Neural cell (in vitro differentiated cells): Measurements from ENCODE around the gene ECI2. TPM values are rescaled to one million over a fixed set of nuclear protein-coding genes. Genes with fewer than 3 reads are reported as not detected.

Source experiments
- H2AFZ ChIP-seq: fragments of 200-600, 300-800 bp; sonication (generic), shearing (Covaris generic); 2 replicates; pipeline ENCODE4 v1.6.0; 2014; ENCODE audit warnings: low read depth, mild to moderate bottlenecking, antibody characterized with exemption, low read length, moderate library complexity
- H3F3A ChIP-seq: fragments of 200-600 bp; shearing (Covaris generic); 2 replicates; pipeline ENCODE4 v1.6.1; 2016; ENCODE audit warnings: mild to moderate bottlenecking, moderate library complexity, mixed read lengths, antibody characterized with exemption, low read length; ENCODE audit not compliant: insufficient read depth, poor library complexity, severe bottlenecking
- H3K27ac ChIP-seq: fragments of 200-600, 300-800 bp; sonication (generic), shearing (Covaris generic); 2 replicates; pipeline ENCODE4 v1.5.1; 2014; ENCODE audit warnings: mild to moderate bottlenecking, low read length, moderate library complexity
- H3K27me3 ChIP-seq: fragments of 300-800, 200-600 bp; sonication (generic), shearing (Covaris generic); 2 replicates; pipeline ENCODE4 v1.6.0; 2014; ENCODE audit warnings: mild to moderate bottlenecking, low read depth, low read length, moderate library complexity; ENCODE audit not compliant: insufficient read depth
- H3K36me3 ChIP-seq: fragments of 300-800, 200-600 bp; sonication (generic), shearing (Covaris generic); 2 replicates; pipeline ENCODE4 v1.5.1; 2014; ENCODE audit warnings: mild to moderate bottlenecking, antibody characterized with exemption, low read length, moderate library complexity; ENCODE audit not compliant: insufficient read depth
- H3K4me2 ChIP-seq: fragments of 300-800, 200-600 bp; sonication (generic), shearing (Covaris generic); 2 replicates; pipeline ENCODE4 v1.6.0; 2014; ENCODE audit warnings: mild to moderate bottlenecking, low read length
- H3K4me3 ChIP-seq: fragments of 300-800, 200-600 bp; sonication (generic), shearing (Covaris generic); 2 replicates; pipeline ENCODE4 v1.5.1; 2014; ENCODE audit warnings: mild to moderate bottlenecking, low read length, moderate library complexity
- H3K79me2 ChIP-seq: fragments of 200-600 bp; shearing (Covaris generic); replicated peaks from 2 replicates; pipeline ENCODE4 v1.6.0; 2014; ENCODE audit warnings: mild to moderate bottlenecking, low read length, moderate library complexity; ENCODE audit not compliant: insufficient read depth
- H3K9ac ChIP-seq: fragments of 300-800, 200-600 bp; sonication (generic), shearing (Covaris generic); 2 replicates; pipeline ENCODE4 v1.6.1; 2016; ENCODE audit warnings: mild to moderate bottlenecking, low read length, mixed read lengths
- H3K9me2 ChIP-seq: fragments of 200-600 bp; shearing (Covaris generic); 2 replicates; pipeline ENCODE4 v1.6.1; 2016; ENCODE audit warnings: mild to moderate bottlenecking, low read length, mixed read lengths; ENCODE audit not compliant: insufficient read depth
- H3K9me3 ChIP-seq: fragments of 200-600, 300-800 bp; sonication (generic), shearing (Covaris generic); 2 replicates; pipeline ENCODE4 v1.6.1; 2016; ENCODE audit warnings: mild to moderate bottlenecking, mixed run types, low read length, moderate library complexity, mixed read lengths
- H4K20me1 ChIP-seq: fragments of 200-600 bp; shearing (Covaris generic); 2 replicates; pipeline ENCODE4 v1.6.1; 2016; ENCODE audit warnings: mild to moderate bottlenecking, mixed run types; ENCODE audit not compliant: insufficient read depth
- EP300 ChIP-seq: fragments of 450-650 bp; conservative IDR thresholded peaks from 2 replicates; pipeline ENCODE4 v1.6.1; 2014; ENCODE audit warnings: antibody characterized with exemption, mild to moderate bottlenecking, moderate library complexity; ENCODE audit not compliant: poor library complexity, severe bottlenecking
- EZH2 ChIP-seq: fragments of 200-600, 300-800 bp; shearing (Covaris generic), sonication (generic); IDR thresholded peaks from 2 replicates; pipeline ENCODE4 v1.6.1; 2014; ENCODE audit warnings: antibody characterized with exemption, low read length, borderline replicate concordance, mild to moderate bottlenecking; ENCODE audit not compliant: insufficient read depth, poor library complexity, severe bottlenecking
- MXI1 ChIP-seq: fragments of 450-650 bp; conservative IDR thresholded peaks from 2 replicates; pipeline ENCODE4 v1.6.1; 2014; ENCODE audit warnings: antibody characterized with exemption, mild to moderate bottlenecking; ENCODE audit not compliant: poor library complexity, severe bottlenecking
- POLR2AphosphoS5 ChIP-seq: IDR thresholded peaks from 2 replicates; pipeline ENCODE4 v1.6.1; 2012
- RAD21 ChIP-seq: fragments of 450-650 bp; conservative IDR thresholded peaks from 2 replicates; pipeline ENCODE4 v1.6.1; 2014; ENCODE audit warnings: antibody characterized with exemption, mild to moderate bottlenecking, moderate library complexity
- SMC3 ChIP-seq: fragments of 450-650 bp; conservative IDR thresholded peaks from 2 replicates; pipeline ENCODE4 v1.6.1; 2014; ENCODE audit warnings: antibody characterized with exemption, mild to moderate bottlenecking, moderate library complexity; ENCODE audit not compliant: poor library complexity
- TAF1 ChIP-seq: IDR thresholded peaks from 2 replicates; pipeline ENCODE4 v1.6.1; 2012; ENCODE audit warnings: low read depth
- polyA plus RNA-seq: library from polyadenylated mRNA; depleted of rRNA; stranded (reverse); fragments of >200 nt; gene quantifications from 2 replicates; pipeline ENCODE4 v1.2.3, GENCODE V29; 2014
- TF ChIP-seq, protein P1 (sequence below): fragments of 450-650 bp; IDR thresholded peaks from 2 replicates; pipeline ENCODE4 v1.5.1; 2014; ENCODE audit warnings: antibody characterized with exemption, mild to moderate bottlenecking, moderate library complexity; ENCODE audit not compliant: poor library complexity, severe bottlenecking
- TF ChIP-seq, protein P2 (sequence below): IDR thresholded peaks from 2 replicates; pipeline ENCODE4 v1.6.1; 2012; ENCODE audit warnings: borderline replicate concordance

The ECI2 gene
- polyA plus RNA-seq, 1 donor from 2014 or later, result 27.5 TPM

DNA sequence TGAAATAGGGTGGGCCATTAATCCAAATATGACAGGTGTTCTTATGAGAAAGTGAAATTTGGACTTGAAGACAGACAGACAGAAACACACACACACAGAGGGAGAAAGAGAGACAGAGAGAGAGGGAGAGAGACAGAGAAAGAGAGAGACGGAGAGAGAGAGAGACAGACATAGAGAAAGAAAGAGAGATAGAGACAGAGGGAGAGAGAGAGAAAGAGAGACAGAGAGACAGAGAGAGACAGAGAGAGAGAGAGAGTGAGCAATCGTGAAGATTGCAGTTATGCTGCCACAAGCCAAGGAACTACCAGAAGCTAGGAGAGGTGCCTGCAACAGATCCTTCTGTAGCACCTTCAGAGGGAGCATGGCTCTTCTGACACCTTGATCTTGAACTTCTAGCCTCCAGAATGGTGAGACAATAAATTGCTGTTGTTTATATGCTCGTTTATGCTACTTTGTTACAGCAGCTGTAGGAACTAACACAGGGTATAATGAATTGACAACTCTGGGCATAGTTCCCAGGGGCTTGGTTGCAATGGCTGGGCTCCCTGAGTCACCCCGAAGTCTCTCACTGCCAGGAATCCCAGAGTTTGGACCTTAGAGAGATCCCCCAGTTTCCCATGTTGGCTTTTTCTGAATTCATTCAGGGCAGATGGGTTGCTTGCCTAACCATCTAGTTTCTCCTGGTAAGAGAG is 44.7 kb upstream of the ECI2 start:
- Histone ChIP-seq H3K4me3 (no peak overlapping the region), H3F3A (no peaks in the 10 kb centered on the region)
- TF ChIP-seq, protein P1, sequence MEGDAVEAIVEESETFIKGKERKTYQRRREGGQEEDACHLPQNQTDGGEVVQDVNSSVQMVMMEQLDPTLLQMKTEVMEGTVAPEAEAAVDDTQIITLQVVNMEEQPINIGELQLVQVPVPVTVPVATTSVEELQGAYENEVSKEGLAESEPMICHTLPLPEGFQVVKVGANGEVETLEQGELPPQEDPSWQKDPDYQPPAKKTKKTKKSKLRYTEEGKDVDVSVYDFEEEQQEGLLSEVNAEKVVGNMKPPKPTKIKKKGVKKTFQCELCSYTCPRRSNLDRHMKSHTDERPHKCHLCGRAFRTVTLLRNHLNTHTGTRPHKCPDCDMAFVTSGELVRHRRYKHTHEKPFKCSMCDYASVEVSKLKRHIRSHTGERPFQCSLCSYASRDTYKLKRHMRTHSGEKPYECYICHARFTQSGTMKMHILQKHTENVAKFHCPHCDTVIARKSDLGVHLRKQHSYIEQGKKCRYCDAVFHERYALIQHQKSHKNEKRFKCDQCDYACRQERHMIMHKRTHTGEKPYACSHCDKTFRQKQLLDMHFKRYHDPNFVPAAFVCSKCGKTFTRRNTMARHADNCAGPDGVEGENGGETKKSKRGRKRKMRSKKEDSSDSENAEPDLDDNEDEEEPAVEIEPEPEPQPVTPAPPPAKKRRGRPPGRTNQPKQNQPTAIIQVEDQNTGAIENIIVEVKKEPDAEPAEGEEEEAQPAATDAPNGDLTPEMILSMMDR, result no peak
- TF ChIP-seq, protein P2, sequence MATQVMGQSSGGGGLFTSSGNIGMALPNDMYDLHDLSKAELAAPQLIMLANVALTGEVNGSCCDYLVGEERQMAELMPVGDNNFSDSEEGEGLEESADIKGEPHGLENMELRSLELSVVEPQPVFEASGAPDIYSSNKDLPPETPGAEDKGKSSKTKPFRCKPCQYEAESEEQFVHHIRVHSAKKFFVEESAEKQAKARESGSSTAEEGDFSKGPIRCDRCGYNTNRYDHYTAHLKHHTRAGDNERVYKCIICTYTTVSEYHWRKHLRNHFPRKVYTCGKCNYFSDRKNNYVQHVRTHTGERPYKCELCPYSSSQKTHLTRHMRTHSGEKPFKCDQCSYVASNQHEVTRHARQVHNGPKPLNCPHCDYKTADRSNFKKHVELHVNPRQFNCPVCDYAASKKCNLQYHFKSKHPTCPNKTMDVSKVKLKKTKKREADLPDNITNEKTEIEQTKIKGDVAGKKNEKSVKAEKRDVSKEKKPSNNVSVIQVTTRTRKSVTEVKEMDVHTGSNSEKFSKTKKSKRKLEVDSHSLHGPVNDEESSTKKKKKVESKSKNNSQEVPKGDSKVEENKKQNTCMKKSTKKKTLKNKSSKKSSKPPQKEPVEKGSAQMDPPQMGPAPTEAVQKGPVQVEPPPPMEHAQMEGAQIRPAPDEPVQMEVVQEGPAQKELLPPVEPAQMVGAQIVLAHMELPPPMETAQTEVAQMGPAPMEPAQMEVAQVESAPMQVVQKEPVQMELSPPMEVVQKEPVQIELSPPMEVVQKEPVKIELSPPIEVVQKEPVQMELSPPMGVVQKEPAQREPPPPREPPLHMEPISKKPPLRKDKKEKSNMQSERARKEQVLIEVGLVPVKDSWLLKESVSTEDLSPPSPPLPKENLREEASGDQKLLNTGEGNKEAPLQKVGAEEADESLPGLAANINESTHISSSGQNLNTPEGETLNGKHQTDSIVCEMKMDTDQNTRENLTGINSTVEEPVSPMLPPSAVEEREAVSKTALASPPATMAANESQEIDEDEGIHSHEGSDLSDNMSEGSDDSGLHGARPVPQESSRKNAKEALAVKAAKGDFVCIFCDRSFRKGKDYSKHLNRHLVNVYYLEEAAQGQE, result no peak
- TF ChIP-seq POLR2AphosphoS5 (no peak), MXI1 (no peak), EP300 (no peak), RAD21 (no peak)

DNA sequence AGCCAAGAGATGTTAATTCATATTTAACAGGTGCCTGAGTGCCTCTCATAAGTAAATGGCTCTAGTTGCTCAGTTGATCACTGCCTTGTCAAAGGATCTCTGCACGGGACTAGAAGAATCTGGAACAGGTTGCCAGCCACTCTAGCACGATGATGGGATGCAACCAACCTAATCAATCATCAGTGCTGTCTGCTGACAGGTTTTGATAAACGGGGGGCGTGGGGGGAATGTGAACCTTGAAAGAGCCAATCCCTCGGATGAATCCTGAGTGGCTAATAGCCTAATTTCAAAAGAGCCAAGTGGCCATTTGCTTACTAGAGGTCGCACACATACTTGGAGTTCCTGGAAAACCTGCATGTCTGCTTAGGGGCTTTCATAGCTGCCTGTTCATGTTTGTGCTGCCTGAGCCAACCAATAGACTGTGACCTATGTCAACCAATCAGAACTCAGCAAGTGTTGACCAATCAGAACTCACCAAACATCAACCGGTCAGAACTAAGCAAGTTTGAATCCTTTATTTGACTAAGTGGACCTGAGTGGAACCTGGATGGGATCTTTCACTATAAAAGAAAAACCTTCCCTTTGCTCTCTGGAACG is 43.5 kb upstream of the ECI2 start:
- Histone ChIP-seq H3K36me3 (no peaks in the 10 kb centered on the region), H3K4me2 (no peak overlapping the region), H3K27ac (no peak overlapping the region), H3K4me3 (no peak overlapping the region), H3K9ac (no peak overlapping the region), H3K9me3 (no peaks in the 10 kb centered on the region), H4K20me1 (no peaks in the 10 kb centered on the region), H3K27me3 (no peaks in the 10 kb centered on the region), H2AFZ (no peak overlapping the region), H3K9me2 (no peaks in the 10 kb centered on the region), H3K79me2 (no peaks in the 10 kb centered on the region), H3F3A (no peaks in the 10 kb centered on the region)
- TF ChIP-seq, protein P2, result no peak
- no peak for TF ChIP-seq TAF1
- no peak for TF ChIP-seq SMC3
- TF ChIP-seq POLR2AphosphoS5, result no peak
- TF ChIP-seq MXI1, result no peak
- TF ChIP-seq, protein P1, result no peak
- TF ChIP-seq RAD21, result no peak
- no peak for TF ChIP-seq EP300
- TF ChIP-seq EZH2, result no peak

More for the DNA sequence above, 44.7 kb upstream of the ECI2 start:
- Histone ChIP-seq H3K27me3 (no peaks in the 10 kb centered on the region), H3K4me2 (no peak overlapping the region), H3K9ac (no peak overlapping the region), H4K20me1 (no peaks in the 10 kb centered on the region), H3K27ac (no peak overlapping the region), H2AFZ (no peak overlapping the region), H3K9me3 (no peaks in the 10 kb centered on the region), H3K36me3 (no peaks in the 10 kb centered on the region), H3K9me2 (no peaks in the 10 kb centered on the region), H3K79me2 (no peaks in the 10 kb centered on the region)
